IPS-15b (cell line): Measurements from ENCODE around the gene SMC1A.
"Not testable (repeated sequence)": the region's sequence is repeated elsewhere in the genome, so short reads cannot be mapped to it uniquely, and the experiment has no call there.

Experiments
- H3K27me3 ChIP-seq: one replicate; pipeline ENCODE4 v1.6.1; 2013; ENCODE audit warnings: low read length; ENCODE audit not compliant: control insufficient read depth, insufficient read depth
- H3K36me3 ChIP-seq: one replicate; pipeline ENCODE4 v1.6.1; 2013; ENCODE audit warnings: low read length; ENCODE audit not compliant: control insufficient read depth, insufficient read depth
- H3K4me1 ChIP-seq: one replicate; pipeline ENCODE4 v1.6.1; 2013; ENCODE audit warnings: mild to moderate bottlenecking, low read length; ENCODE audit not compliant: control insufficient read depth, insufficient read depth
- H3K4me3 ChIP-seq: one replicate; pipeline ENCODE4 v1.5.1; 2013; ENCODE audit warnings: low read depth, low read length
- H3K9ac ChIP-seq: one replicate; pipeline ENCODE4 v1.6.1; 2013; ENCODE audit warnings: low read depth, mild to moderate bottlenecking, low read length
- H3K9me3 ChIP-seq: one replicate; pipeline ENCODE4 v1.6.1; 2013; ENCODE audit warnings: mild to moderate bottlenecking, low read length; ENCODE audit not compliant: control insufficient read depth, insufficient read depth

SMC1A gene

GRCh38 chrX:53421125-53421524 lies 1.3 kb downstream of the SMC1A start:
- Histone ChIP-seq H3K9me3 (no peaks in the 10 kb centered on the region), H3K27me3 (no peaks in the 10 kb centered on the region), H3K4me1 (peaks cover 7% of the 10 kb centered on the region), H3K4me3 (peak overlapping the region; percentile 80), H3K9ac (peak overlapping the region; percentile 94), H3K36me3 (peaks cover 3% of the 10 kb centered on the region)

- H3K4me1 ChIP-seq, H3K36me3 ChIP-seq, H3K9me3 ChIP-seq, H3K9ac ChIP-seq, H3K27me3 ChIP-seq, H3K4me3 ChIP-seq: not testable (repeated sequence)
These were observed 2.1 kb downstream of the SMC1A start for GRCh38 chrX:53420351-53420750.

- H3K27me3 ChIP-seq, result no peaks in the 10 kb centered on the region
- peaks cover 7% of the 10 kb centered on the region for H3K9me3 ChIP-seq
These were observed 10.0 kb downstream of the SMC1A start for GRCh38 chrX:53412446-53412845.

GRCh38 chrX:53403535-53403934 lies 18.9 kb downstream of the SMC1A start:
- no peak overlapping the region for H3K9ac ChIP-seq
- H3K4me1 ChIP-seq, result peaks cover 2% of the 10 kb centered on the region
- H3K9me3 ChIP-seq, result no peaks in the 10 kb centered on the region
- H3K4me3 ChIP-seq, result no peak overlapping the region
- peaks cover 30% of the 10 kb centered on the region for H3K36me3 ChIP-seq
- no peaks in the 10 kb centered on the region for H3K27me3 ChIP-seq

More at GRCh38 chrX:53412446-53412845, 10.0 kb downstream of the SMC1A start:
- Histone ChIP-seq H3K4me3 (no peak overlapping the region), H3K9ac (no peak overlapping the region), H3K36me3 (peaks cover 36% of the 10 kb centered on the region), H3K4me1 (no peaks in the 10 kb centered on the region)

GRCh38 chrX:53398216-53398615 lies 24.2 kb downstream of the SMC1A start:
- peaks cover 11% of the 10 kb centered on the region for H3K36me3 ChIP-seq
- H3K4me1 ChIP-seq, result peaks cover 2% of the 10 kb centered on the region
- H3K9ac ChIP-seq, result no peak overlapping the region
- no peaks in the 10 kb centered on the region for H3K27me3 ChIP-seq
- peaks cover 3% of the 10 kb centered on the region for H3K9me3 ChIP-seq
- no peak overlapping the region for H3K4me3 ChIP-seq

- Histone ChIP-seq H3K9ac (no peak overlapping the region), H3K4me1 (no peaks in the 10 kb centered on the region), H3K4me3 (no peak overlapping the region), H3K36me3 (peaks cover 10% of the 10 kb centered on the region), H3K27me3 (no peaks in the 10 kb centered on the region), H3K9me3 (peaks cover 3% of the 10 kb centered on the region)
These were observed 26.7 kb downstream of the SMC1A start for GRCh38 chrX:53395605-53396298.

- no peaks in the 10 kb centered on the region for H3K27me3 ChIP-seq
- no peaks in the 10 kb centered on the region for H3K9me3 ChIP-seq
- H3K36me3 ChIP-seq, result peaks cover 20% of the 10 kb centered on the region
- no peaks in the 10 kb centered on the region for H3K4me1 ChIP-seq
- no peak overlapping the region for H3K4me3 ChIP-seq
- H3K9ac ChIP-seq, result no peak overlapping the region
These were observed 38.9 kb downstream of the SMC1A start for GRCh38 chrX:53383376-53384076.

- H3K4me1 ChIP-seq, result no peaks in the 10 kb centered on the region
- no peak overlapping the region for H3K4me3 ChIP-seq
- H3K9me3 ChIP-seq, result no peaks in the 10 kb centered on the region
- peaks cover 16% of the 10 kb centered on the region for H3K36me3 ChIP-seq
- no peak overlapping the region for H3K9ac ChIP-seq
- H3K27me3 ChIP-seq, result no peaks in the 10 kb centered on the region
These were observed 42.7 kb downstream of the SMC1A start for GRCh38 chrX:53379747-53380146.

GRCh38 chrX:53379008-53379710 lies 43.3 kb downstream of the SMC1A start:
- Histone ChIP-seq H3K9me3 (no peaks in the 10 kb centered on the region), H3K4me3 (no peak overlapping the region), H3K27me3 (no peaks in the 10 kb centered on the region), H3K36me3 (peaks cover 16% of the 10 kb centered on the region), H3K9ac (no peak overlapping the region), H3K4me1 (no peaks in the 10 kb centered on the region)

- peaks cover 11% of the 10 kb centered on the region for H3K36me3 ChIP-seq
- no peak overlapping the region for H3K4me3 ChIP-seq
- H3K9me3 ChIP-seq, result no peaks in the 10 kb centered on the region
- no peak overlapping the region for H3K9ac ChIP-seq
- no peaks in the 10 kb centered on the region for H3K4me1 ChIP-seq
- H3K27me3 ChIP-seq, result no peaks in the 10 kb centered on the region
These were observed 45.0 kb downstream of the SMC1A start for GRCh38 chrX:53377464-53377863.

GRCh38 chrX:53376888-53377287 lies 45.6 kb downstream of the SMC1A start:
- Histone ChIP-seq H3K27me3 (no peaks in the 10 kb centered on the region), H3K4me1 (no peaks in the 10 kb centered on the region), H3K36me3 (peaks cover 5% of the 10 kb centered on the region), H3K4me3 (no peak overlapping the region), H3K9ac (no peak overlapping the region), H3K9me3 (no peaks in the 10 kb centered on the region)

GRCh38 chrX:53374923-53375322 lies 47.5 kb downstream of the SMC1A start:
- no peaks in the 10 kb centered on the region for H3K4me1 ChIP-seq
- peaks cover 4% of the 10 kb centered on the region for H3K36me3 ChIP-seq
- no peak overlapping the region for H3K9ac ChIP-seq
- no peaks in the 10 kb centered on the region for H3K27me3 ChIP-seq
- H3K4me3 ChIP-seq, result no peak overlapping the region
- H3K9me3 ChIP-seq, result no peaks in the 10 kb centered on the region
